SU-DHL-6 (cell line): ENCODE data around the gene AGBL3.

Experiments
- CTCF ChIP-seq: fragments of 200-600 bp; sonication (generic); IDR thresholded peaks from one replicate; pipeline ENCODE4 v1.5.1; 2017; ENCODE audit warnings: antibody characterized with exemption, mild to moderate bottlenecking, low read length, moderate library complexity; ENCODE audit not compliant: insufficient read depth, poor library complexity, severe bottlenecking
- EZH2phosphoT487 ChIP-seq: fragments of 200-600 bp; sonication (generic), shearing (Covaris generic); conservative IDR thresholded peaks from 2 replicates; pipeline ENCODE4 v1.6.1; 2018; ENCODE audit warnings: mild to moderate bottlenecking, antibody characterized with exemption, low read length, moderate library complexity, mixed read lengths

- TF ChIP-seq CTCF (no peak), EZH2phosphoT487 (no peak)
Observed at GRCh38 chr7:134938141-134938540, 48.2 kb upstream of the AGBL3 start.
